Activated CD4-positive, alpha-beta T cell treated with anti-CD3 and anti-CD28 coated beads, Interleukin-10, Interleukin-2, amounts not matched to agents 100 ng/mL and 50 ng/mL, durations not matched to agents 16 hours and 8 hours (primary cell): Measurements from ENCODE around the gene FOCAD.

Experiments
- DNase-seq: peaks from one replicate; pipeline ENCODE4 v3.0.0-alpha.2; 2020

Gene FOCAD

DNA sequence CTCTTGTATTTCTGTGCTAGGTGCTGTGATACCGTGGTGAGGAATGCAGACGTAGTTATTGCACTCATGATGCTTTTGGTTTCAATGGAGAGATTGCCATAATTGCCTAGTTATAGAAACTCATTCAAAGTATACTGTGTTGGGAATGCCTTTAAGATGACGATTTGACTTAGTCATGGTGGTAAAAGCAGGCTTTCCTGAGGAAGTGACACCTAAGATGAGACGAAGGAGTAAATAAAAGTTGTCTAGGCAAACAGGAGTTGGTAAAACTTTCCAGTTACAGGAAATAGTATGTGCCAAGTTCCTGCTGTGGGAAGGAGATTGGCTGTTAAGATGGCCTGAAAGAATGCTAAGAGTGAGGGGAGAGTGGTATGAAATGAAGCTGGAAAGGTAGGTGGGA, 48.1 kb downstream of the FOCAD start:
- DNase-seq, result no peak

GRCh38 chr9:20734275-20734674, 50.2 kb downstream of the FOCAD start:
- DNase-seq, result no peak

DNA sequence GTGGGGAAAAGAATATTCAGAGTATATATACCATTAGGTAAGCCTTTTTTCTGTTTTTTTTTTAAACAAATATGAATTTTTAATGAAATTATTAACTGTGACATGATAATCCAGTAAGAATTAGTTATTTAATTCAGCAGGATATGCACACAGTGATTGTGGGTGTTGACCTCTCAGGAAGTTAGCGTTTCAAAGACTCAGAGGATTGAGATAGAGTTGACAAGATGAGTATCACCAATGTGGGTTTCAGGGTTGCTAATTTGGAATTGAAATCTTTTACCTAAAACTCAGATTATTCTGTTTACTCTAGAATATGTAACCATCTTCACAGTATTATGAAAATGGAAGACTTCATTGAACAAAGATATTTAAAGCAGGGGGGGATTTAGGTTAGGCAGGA, 56.2 kb downstream of the FOCAD start:
- no peak for DNase-seq

DNA sequence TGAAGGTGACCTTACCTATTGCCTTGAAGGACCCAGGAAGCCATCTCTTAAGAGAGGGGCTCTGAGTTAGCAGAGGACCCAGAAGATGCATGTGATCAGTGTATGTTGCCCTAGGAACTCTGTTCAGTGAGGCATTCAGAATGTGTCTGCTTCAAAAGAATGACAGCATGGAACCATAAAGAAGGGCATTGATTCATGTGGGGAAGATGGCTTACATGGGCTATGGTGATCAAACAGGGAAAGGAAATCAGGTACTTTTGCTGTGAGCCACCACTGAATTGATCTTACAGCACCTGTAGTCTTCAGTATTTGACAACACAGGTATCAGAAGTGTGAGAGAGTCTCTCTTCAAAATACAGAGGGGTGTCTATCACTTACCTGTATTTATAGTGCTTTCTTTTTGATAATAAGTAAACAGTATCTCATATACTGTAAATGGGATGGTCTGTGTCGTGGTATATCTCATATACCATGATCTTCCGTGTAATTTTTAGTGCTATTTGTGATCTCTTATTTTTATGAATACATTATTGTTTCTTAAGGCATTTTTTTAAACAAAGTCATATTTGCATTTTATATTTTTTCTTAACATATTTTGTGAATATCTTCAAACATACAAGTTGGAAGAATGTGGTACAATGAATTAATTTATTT, 57.0 kb downstream of the FOCAD start:
- DNase-seq, result no peak

- no peak for DNase-seq
These were observed 58.8 kb downstream of the FOCAD start for GRCh38 chr9:20742833-20743232.

DNA sequence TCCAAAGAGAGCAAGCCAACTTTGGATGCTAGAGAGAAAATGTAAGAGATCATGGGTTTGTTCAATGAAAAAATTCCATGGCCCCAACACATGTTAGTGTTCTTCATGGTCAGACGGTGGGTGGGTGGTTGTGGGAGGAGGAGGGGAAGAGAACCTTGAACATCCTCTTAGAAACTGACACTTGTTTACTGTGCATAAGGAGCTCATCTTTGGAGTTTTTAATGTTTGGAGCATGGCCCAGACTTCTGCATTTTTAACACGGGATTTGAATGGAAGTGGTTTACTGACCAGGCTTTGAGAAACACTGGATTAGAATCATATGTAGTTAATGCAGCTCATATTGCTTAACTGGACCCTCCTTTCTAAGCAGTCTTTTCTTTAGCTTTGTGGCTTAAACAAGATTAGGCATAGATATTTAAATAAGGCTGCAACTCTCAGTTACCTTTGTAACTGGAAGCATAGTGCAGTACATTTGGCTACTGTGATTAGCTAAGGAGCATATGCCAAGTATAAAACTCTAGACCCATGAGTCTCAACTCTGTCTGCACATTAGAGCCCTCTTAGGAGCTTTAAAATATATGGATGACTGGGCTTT, 60.1 kb downstream of the FOCAD start:
- no peak for DNase-seq

GRCh38 chr9:20746967-20747366, 62.9 kb downstream of the FOCAD start:
- no peak for DNase-seq

DNA sequence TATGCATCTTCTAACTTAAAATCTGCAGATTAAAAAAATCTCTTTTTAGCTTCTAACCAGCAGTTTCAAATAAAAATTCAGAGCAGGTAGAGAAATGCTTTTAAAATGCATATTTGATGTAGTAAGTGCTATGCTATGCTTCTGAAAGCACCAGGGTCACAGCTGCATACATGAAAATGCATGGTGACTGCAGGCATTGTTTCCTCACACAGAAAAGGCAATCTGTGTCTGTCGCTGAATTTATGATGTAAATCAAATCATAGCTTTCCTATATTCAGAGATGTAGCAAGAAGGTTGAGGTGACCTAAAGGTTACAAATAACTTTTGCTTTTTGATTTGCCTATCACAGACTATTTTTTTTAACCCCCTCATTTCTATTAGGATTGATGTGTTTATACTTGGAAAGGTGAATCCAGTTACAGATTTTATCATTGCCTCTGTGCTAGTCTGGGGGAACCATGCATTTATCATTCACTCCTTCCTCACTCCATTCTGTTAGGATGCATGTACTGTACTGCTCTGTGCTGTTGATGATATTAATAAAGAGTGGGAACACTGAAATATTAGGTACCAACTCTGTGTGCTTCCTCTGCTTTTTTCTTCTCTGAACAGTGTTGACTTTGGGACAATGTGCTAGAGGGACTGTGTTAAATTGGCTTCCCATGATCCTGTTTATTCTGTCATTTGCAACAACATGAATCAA, 65.6 kb downstream of the FOCAD start:
- DNase-seq, result no peak

DNA sequence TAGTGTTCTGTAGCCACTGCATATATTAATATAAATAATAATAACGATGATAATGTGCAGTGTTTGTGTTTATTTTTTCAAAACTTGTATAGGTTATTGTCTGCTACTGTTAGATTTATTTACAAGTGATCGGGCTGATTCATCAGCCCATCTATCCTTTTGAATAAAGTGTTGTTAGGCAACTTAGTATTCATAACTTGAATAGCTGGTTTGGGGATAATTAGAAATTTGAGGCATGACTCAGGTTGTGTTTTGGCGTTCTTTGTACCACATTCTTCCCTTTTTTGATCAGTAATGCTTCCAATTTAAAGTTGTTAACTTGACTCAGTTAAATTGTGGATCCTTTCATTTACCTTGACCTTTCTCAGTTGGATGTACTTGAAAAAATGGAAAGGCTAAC, 69.7 kb downstream of the FOCAD start:
- DNase-seq, result no peak

DNA sequence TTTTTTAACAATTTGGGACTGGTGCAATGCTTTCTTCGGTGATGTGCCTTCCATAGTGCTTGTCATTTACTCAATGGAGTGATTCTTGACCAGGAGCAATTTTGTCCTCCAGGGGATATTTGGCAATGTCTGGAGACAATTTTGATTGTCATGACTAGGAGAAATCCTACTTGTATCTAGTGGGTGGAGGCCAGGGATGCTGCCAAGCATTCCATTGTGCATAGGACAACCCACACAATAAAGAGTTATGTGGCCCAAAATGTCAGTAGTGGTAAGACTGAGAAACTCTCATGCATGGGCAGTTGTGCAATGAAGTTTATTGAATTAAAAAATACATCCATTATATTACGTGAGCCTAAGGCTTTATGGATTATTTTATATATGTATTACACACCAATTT, 70.5 kb downstream of the FOCAD start:
- DNase-seq, result no peak

DNA sequence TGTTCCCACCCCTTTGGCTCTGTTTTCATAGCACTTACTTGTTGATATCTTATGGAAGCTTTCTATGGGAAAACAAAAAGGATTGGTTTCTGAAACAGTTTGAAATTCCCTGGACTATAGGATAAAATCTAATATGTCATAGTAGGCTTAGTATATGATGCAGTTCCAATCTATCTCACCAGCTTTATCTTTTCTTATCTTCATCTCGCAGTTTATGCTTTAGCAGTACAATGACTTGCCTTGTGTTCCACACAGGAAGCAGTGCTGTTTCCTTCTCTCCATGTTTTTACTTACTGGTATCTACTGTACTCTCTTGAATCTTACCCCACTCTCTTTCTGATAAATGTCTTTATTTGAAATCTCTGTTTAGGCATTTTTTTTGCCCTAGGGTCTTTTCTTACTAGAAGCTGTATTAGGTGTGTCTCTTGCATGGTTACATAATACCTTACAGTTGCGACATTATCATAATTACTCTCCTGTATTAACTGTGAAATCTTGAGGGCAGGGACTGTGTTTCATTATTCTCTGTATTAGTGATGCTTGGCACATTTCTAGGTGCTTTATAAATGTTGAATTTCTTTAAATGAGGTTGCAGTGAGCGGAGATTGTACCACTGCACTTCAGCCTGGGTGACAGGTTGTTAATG, 76.3 kb downstream of the FOCAD start:
- no peak for DNase-seq

DNA sequence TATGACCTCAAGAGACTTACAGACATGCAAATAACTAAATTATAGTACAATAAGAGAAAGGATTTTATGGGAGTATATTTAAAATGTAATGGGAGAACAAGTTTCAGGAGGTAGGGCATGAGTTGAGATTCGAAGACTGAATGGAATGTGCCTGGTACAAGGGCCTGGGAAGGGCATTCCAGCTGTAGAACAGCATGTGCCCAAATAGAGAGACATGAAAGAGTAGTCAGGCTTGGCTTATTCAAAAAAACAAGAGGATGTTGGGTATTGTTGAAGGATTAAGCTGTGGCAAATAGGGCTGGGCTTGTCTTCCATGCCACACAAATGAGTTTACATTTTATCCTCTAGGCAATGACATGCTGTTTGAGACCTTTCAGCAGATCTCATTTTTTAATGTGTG, 86.9 kb downstream of the FOCAD start:
- no peak for DNase-seq

- no peak for DNase-seq
These were observed 87.7 kb downstream of the FOCAD start for GRCh38 chr9:20771729-20772128.

GRCh38 chr9:20775683-20776082, 91.6 kb downstream of the FOCAD start:
- no peak for DNase-seq

GRCh38 chr9:20781092-20781491, 97.0 kb downstream of the FOCAD start:
- no peak for DNase-seq

DNA sequence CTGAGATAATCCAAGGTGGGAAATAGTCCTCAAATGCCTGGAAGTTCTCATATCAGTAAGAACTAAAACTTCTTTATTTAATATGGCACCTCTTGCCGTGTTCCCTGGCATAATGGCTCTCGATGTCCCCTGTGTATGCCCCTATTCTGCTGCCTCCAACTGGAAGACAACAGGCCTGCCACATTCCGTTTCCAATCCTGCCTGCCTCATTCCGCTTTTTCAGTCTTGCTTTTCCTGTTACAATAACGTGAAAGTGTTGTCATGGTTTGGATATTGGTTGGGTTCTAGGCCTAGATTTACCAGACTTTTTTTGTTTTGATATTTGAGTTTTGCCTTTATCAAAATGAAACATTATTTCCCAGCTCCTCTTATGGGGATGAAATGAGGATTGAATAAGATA, 98.2 kb downstream of the FOCAD start:
- no peak for DNase-seq

GRCh38 chr9:20783057-20784038, 99.3 kb downstream of the FOCAD start:
- no peak for DNase-seq

DNA sequence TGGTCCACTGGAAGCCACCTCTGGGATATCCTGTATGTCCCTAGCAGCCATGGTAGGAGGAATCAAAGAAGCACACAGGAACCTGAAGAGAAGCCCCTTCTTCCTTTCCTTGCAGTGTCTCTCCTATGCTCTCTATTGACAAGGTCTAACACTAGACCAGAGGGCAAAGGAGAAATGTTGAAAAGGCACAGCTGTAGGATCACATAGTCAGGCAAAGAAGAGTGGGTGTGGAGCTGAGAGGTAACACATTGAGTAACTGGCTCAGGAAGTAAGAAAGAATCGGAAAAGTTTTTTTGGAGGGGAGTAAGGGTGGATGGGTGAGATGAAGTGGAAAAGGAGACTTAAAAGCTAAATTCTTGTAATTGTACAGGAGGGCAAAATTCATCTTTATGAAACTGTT, 100.1 kb downstream of the FOCAD start:
- DNase-seq, result no peak

DNA sequence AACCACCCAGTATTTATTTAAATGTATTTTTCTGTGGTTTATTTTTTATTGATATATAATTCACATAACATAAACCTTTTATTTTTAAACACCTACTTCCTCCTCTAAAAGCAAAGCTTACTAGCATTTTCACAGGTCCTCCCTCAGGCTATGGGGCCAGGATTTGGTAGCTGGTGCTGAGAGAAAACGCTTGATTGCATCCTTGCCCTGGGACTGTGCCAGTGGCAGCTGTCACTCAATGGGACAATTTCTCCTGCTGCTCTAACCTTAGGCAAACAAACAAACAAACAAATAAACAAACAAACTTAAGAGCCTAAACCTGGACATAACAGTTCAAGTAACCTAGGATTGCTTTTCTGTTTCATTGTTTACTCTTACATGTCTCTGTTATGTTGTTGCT, 102.7 kb downstream of the FOCAD start:
- no peak for DNase-seq

- no peak for DNase-seq
These were observed 104.7 kb downstream of the FOCAD start for GRCh38 chr9:20788526-20789451.

GRCh38 chr9:20790721-20791120, 106.7 kb downstream of the FOCAD start:
- peak; percentile 14 for DNase-seq

GRCh38 chr9:20791682-20792081, 107.6 kb downstream of the FOCAD start:
- no peak for DNase-seq
